Common myeloid progenitor, CD34-positive (primary cell): ENCODE results near the gene SLC9C1. TPM values are rescaled to one million over a fixed set of nuclear protein-coding genes. Genes with fewer than 3 reads are reported as not detected.

Source experiments
- CTCF ChIA-PET: fragments of 350-600 bp; sonication (Branson Sonifier 250); formaldehyde crosslinking; loops from one replicate; lab custom pipeline; 2021; ENCODE audit warnings: antibody characterized with exemption; lab: Charles Lee
- POLR2A ChIA-PET: fragments of 350-600 bp; sonication (Branson Sonifier 250); formaldehyde crosslinking; loops from one replicate; lab custom pipeline; 2021; ENCODE audit warnings: antibody characterized with exemption; lab: Charles Lee
- DNase-seq, 3 donors: peaks; one replicate each; pipeline versions ENCODE4 v3.0.0 to v3.0.0-alpha.2; 2013
- H3K27ac ChIP-seq, 2 experiments: 1 replicate in 1 of 2; 2 replicates in 1 of 2; pipeline ENCODE4 v1.7.0; 2013; ENCODE audit warnings: inconsistent platforms in 2 of 2, low read length in 2 of 2, mild to moderate bottlenecking in 2 of 2, low read depth in 1 of 2, moderate library complexity in 1 of 2; ENCODE audit not compliant: severe bottlenecking in 2 of 2, insufficient read depth in 1 of 2, poor library complexity in 1 of 2
- H3K27me3 ChIP-seq, 5 experiments: replicated peaks in 2 of 5; 1 replicate in 3 of 5; 2 replicates in 2 of 5; pipeline versions ENCODE4 v1.6.1 to v1.7.0; 2013; ENCODE audit warnings: low read length in 4 of 5, mild to moderate bottlenecking in 2 of 5, moderate library complexity in 2 of 5, inconsistent platforms in 1 of 5; ENCODE audit not compliant: insufficient read depth in 5 of 5, control insufficient read depth in 4 of 5
- H3K36me3 ChIP-seq, 4 experiments: 1 replicate in 2 of 4; 2 replicates in 2 of 4; pipeline versions ENCODE4 v1.6.1 to v1.7.0; 2013; ENCODE audit warnings: low read length in 3 of 4, control low read depth in 1 of 4, mild to moderate bottlenecking in 1 of 4; ENCODE audit not compliant: control insufficient read depth in 4 of 4, insufficient read depth in 4 of 4
- H3K4me1 ChIP-seq, 4 experiments: 1 replicate in 3 of 4; 2 replicates in 1 of 4; pipeline versions ENCODE4 v1.6.1 to v1.7.1; 2013; ENCODE audit warnings: low read length in 3 of 4, mild to moderate bottlenecking in 3 of 4, control low read depth in 1 of 4, inconsistent platforms in 1 of 4, moderate library complexity in 1 of 4; ENCODE audit not compliant: control insufficient read depth in 4 of 4, insufficient read depth in 4 of 4; ENCODE audit errors: control extremely low read depth in 1 of 4
- H3K4me3 ChIP-seq, 7 experiments: 1 replicate in 4 of 7; 2 replicates in 3 of 7; pipeline versions ENCODE4 v1.5.1 to v1.7.0; 2013; ENCODE audit warnings: mild to moderate bottlenecking in 7 of 7, low read length in 6 of 7, moderate library complexity in 6 of 7, inconsistent platforms in 2 of 7, low read depth in 2 of 7, control low read depth in 1 of 7; ENCODE audit not compliant: insufficient read depth in 4 of 7, control insufficient read depth in 1 of 7; ENCODE audit errors: extremely low read depth in 1 of 7
- H3K9me3 ChIP-seq, 5 experiments: 1 replicate in 4 of 5; 2 replicates in 1 of 5; pipeline versions ENCODE4 v1.6.1 to v1.7.1; 2013; ENCODE audit warnings: low read length in 4 of 5, mild to moderate bottlenecking in 2 of 5, inconsistent platforms in 1 of 5, low read depth in 1 of 5, moderate library complexity in 1 of 5; ENCODE audit not compliant: control insufficient read depth in 4 of 5, insufficient read depth in 2 of 5; ENCODE audit errors: control extremely low read depth in 1 of 5
- WGBS: methylation state at CpG from one replicate; pipeline ENCODE4 v1.1.5; 2013; ENCODE audit not compliant: insufficient coverage; 5-methylcytosine and 5-hydroxymethylcytosine counted together
- polyA plus RNA-seq: library from polyadenylated mRNA; unstranded; fragments of 120-200 nt; gene quantifications from one replicate; pipeline ENCODE4 v1.2.1, GENCODE V29; 2013

SLC9C1 gene
- polyA plus RNA-seq, result 0.24 TPM

DNA sequence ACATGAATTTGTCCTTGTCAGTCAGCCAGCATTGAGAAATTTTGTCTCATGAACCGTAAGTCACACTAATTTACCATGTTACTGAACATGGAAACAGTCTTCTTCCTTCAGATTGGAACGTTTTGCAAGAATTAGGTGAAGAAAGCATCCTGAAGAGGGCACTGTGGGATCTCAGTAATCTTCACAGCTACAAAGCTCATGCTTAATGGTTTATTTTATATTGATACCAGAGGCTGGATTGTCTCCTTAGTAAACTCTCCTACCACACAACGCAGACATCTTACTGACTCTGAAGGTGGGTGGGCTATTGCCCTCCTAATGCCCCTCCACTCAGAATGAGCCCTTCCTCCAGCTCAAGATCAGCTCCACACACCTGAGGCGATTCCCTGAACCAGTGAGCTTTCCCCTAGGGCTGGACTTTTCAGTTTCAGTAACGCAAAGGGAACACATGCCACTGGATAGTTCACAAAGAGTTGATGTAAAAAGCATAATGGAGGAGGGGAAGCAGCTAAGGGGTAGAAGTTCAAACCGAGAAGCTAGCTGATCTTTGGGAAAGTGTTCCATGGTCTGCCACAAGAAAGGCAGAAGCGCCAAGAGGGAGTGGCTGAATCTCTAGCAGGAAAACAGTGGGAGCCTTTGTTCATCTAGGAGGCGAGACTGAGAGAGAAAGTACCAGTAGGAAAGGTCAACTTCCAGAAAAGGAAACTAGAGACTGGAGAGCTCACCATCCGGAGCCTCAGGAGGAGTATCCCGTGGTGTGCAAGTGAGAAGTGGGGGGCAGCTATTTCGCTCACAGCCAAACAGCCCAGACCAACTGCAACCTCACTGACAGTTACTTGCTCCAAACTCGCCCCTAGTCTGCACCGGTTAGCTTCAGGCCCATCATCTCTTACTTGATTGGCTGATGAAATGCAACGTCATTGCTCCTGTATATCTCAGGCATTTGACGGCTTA lies at the start of gene SLC9C1:
Gene SLC9C1 (minus strand): TSS at position 849 of the 954 bp plus-strand sequence. CDS start 7,425 bp downstream, outside the sequence.
- ChIA-PET CTCF (interaction anchor here (0.6 to 3.9 kb wide), 33 partner anchors 9 to 1883 kb away, joined by 3 to 28 read pairs (median 4); partner anchors contain the start of gene BTLA), POLR2A (interaction anchor here (0.5 to 1.2 kb wide), 3 partner anchors 14 to 155 kb away, joined by 3 to 4 read pairs (median 3); partner anchors contain the start of gene CD200)
- no peaks in the 10 kb centered on the region for H3K36me3 ChIP-seq
- peaks cover 0 to 4% (median 0%) of the 10 kb centered on the region in 5 experiments for H3K9me3 ChIP-seq
- no peaks in the 10 kb centered on the region for H3K27me3 ChIP-seq
- peak within 1 kb of the TSS in 5 of 7 experiments; percentile 42 to 77 (median 55) for H3K4me3 ChIP-seq
- H3K4me1 ChIP-seq, result peaks cover 0 to 18% (median 10%) of the 10 kb centered on the region in 4 experiments
- DNase-seq, result peak; percentile 80 to 89 (median 86)
- H3K27ac ChIP-seq, result peak within 1 kb of the TSS in 1 of 2 experiments; percentile 46
- 55% methylated on average over 7 of the region's 15 CpGs for WGBS

DNA sequence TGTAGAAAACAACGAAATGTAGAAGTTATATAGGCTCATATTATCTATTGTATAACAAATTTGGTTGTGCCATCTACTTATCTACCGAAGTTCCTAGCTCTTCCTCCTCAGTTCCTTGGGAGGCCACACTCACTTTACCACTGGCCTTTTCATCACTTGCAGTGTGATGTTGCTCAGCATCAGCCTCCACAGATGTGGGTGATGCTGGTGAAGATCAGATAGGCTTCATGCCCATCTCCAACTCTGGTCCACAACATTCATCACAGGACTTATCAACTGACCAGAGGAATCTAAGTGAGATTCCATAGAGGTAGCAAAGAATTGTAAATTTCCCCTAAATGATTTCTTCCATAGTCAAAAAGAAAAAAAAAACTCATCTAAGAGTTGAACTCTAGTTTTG lies 47.4 kb upstream of the SLC9C1 start:
- WGBS, result no CpG with 5 or more reads among the region's 2 CpGs
- Histone ChIP-seq H3K27me3 (no peaks in the 10 kb centered on the region), H3K4me3 (no peak overlapping the region), H3K36me3 (peaks cover 13 to 61% (median 26%) of the 10 kb centered on the region in 4 experiments), H3K9me3 (peaks cover 0 to 3% (median 3%) of the 10 kb centered on the region in 5 experiments), H3K27ac (no peak overlapping the region), H3K4me1 (peaks cover 0 to 30% (median 13%) of the 10 kb centered on the region in 4 experiments)
- CTCF ChIA-PET, result no interaction called here
- POLR2A ChIA-PET, result no interaction called here
- DNase-seq, result no peak

DNA sequence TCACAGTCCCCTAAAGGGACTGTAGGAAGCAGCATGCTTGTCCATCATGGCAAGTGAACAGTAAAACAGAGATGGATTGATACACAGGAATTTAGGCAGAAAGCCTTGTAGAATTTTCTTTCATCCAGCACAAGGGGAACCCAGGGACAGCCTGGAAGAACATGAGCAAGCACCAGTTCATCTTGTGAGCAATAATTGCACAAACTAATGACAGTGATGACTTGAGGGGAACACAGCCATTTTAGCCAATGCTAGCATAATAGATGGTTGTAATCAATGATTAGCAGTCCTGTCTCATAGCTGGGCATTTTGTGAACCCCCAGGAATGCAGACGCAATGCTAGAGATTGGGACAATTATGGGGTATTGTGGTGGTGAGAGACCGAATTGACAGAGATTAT lies 45.6 kb upstream of the SLC9C1 start:
- ChIA-PET CTCF (no interaction called here), POLR2A (no interaction called here)
- peaks cover 5 to 52% (median 15%) of the 10 kb centered on the region in 4 experiments for H3K36me3 ChIP-seq
- no peaks in the 10 kb centered on the region for H3K27me3 ChIP-seq
- no peak for DNase-seq
- no peak overlapping the region for H3K27ac ChIP-seq
- WGBS, result 86% methylated on average over 2 of the region's 2 CpGs
- peaks cover 0 to 3% (median 3%) of the 10 kb centered on the region in 5 experiments for H3K9me3 ChIP-seq
- H3K4me1 ChIP-seq, result peaks cover 4 to 41% (median 23%) of the 10 kb centered on the region in 4 experiments
- no peak overlapping the region for H3K4me3 ChIP-seq

DNA sequence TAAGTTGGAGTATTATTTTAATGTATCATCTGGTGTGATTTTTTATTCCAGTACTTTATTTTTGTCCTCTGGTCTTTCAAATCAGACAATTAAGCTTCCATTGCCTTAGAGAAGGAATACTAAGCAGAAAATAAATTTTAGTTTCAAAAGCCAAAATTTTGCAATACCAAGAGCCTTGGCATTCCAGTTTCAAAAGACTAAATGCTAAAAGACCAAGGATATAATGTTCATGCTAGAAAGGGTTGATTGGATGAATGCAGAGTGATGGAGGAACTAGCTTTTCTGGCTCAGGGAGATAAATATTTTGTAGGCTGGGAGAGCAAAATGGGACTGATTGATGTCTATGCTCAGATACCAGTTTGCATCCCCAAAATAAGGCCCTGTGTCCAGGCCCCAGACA lies 45.1 kb upstream of the SLC9C1 start:
- Histone ChIP-seq H3K27me3 (no peaks in the 10 kb centered on the region), H3K4me3 (no peak overlapping the region), H3K36me3 (peaks cover 3 to 48% (median 11%) of the 10 kb centered on the region in 4 experiments), H3K4me1 (peaks cover 9 to 40% (median 21%) of the 10 kb centered on the region in 4 experiments), H3K27ac (no peak overlapping the region), H3K9me3 (peaks cover 0 to 3% (median 3%) of the 10 kb centered on the region in 5 experiments)
- POLR2A ChIA-PET, result interaction anchor here (0.6 kb wide), 1 partner anchor 1257 kb away, joined by 4 read pairs; no protein-coding TSS in a partner anchor
- CTCF ChIA-PET, result interaction anchor here (1.2 to 1.9 kb wide), 3 partner anchors 45 to 183 kb away, joined by 3 to 5 read pairs (median 3); partner anchors contain the start of gene SLC9C1
- no peak for DNase-seq

DNA sequence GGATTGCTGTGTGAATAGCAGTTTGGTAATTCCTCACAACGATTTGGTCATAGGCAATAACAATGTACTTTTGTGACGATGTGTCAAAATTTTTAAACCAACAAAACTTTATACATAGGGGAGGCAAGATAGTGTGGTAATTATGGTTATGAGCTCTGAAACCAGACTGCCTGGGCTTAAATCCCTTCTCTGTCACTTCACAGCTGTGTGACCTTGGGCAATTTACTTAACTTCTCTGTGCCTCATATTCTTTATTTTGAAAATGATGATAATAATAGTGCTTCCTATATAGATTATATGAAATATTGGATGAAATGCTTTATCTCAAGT lies 44.7 kb upstream of the SLC9C1 start:
- no peak for DNase-seq
- WGBS, result no CpG with 5 or more reads among the region's 2 CpGs
- ChIA-PET CTCF (interaction anchor here (0.8 to 1.9 kb wide), 7 partner anchors 8 to 192 kb away, joined by 3 to 5 read pairs (median 3); partner anchors contain the start of gene SLC9C1), POLR2A (interaction anchor here (0.6 kb wide), 1 partner anchor 1258 kb away, joined by 4 read pairs; no protein-coding TSS in a partner anchor)
- peaks cover 3 to 48% (median 10%) of the 10 kb centered on the region in 4 experiments for H3K36me3 ChIP-seq
- H3K27me3 ChIP-seq, result no peaks in the 10 kb centered on the region
- no peak overlapping the region for H3K27ac ChIP-seq
- H3K4me3 ChIP-seq, result peak overlapping the region in 1 of 7 experiments; percentile 30
- H3K4me1 ChIP-seq, result peaks cover 11 to 43% (median 22%) of the 10 kb centered on the region in 4 experiments
- H3K9me3 ChIP-seq, result peaks cover 0 to 3% (median 3%) of the 10 kb centered on the region in 5 experiments

DNA sequence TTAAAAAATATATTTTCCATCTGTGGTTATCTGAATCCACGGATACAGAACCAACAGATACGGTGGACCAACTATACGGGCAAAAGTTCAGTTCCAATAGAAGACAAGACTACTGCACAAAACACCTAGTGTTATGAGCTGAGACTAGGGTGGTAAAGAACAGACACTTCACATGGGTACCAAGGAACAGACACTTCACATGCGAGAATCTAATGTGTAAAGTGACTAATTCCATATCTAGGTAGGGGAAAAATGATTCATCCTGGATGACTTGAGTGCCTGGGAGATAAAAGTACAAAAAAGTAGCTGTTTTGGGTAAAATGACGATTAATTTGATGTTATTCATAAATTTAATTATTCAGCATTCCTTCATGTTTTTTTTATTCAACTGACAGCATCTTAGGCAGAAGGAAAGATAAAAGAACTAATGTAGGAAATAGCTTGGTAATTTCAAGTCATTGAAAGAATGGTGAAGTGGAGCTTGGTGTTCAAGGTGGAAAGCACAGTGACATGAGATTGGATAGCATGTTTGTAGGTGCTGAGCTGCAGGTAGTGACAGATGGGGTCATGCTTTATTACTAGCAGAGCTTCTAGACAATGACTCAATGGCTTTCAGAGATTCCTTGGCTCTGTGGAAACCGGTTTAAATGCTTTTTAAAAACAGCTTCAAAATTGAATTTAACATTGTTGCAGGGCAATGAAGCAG lies 44.2 kb upstream of the SLC9C1 start:
- Histone ChIP-seq H3K9me3 (peaks cover 0 to under 1% (median under 1%) of the 10 kb centered on the region in 5 experiments), H3K27ac (no peak overlapping the region), H3K4me1 (peaks cover 11 to 43% (median 22%) of the 10 kb centered on the region in 4 experiments), H3K27me3 (no peaks in the 10 kb centered on the region), H3K4me3 (peak overlapping the region in 1 of 7 experiments; percentile 30), H3K36me3 (peaks cover 3 to 45% (median 7%) of the 10 kb centered on the region in 4 experiments)
- WGBS, result 90% methylated on average over 4 of the region's 6 CpGs
- CTCF ChIA-PET, result interaction anchor here (0.8 to 1.9 kb wide), 8 partner anchors 8 to 193 kb away, joined by 3 to 5 read pairs (median 3); partner anchors contain the start of gene SLC9C1
- POLR2A ChIA-PET, result no interaction called here
- no peak for DNase-seq
